GM18511 (cell line): Measurements from ENCODE around the gene FNDC11.

Source experiments
- ATAC-seq: cut with Tn5 transposase; IDR thresholded peaks from one replicate; pipeline ENCODE4 v1.9.1; 2021; ENCODE audit warnings: mild to moderate bottlenecking, moderate library complexity; ENCODE audit not compliant: unreplicated experiment

FNDC11 gene

GRCh38 chr20:63522981-63523611, 30.9 kb upstream of the FNDC11 start:
- ATAC-seq, result no peak

GRCh38 chr20:63525185-63525584, 28.8 kb upstream of the FNDC11 start:
- ATAC-seq, result no peak

GRCh38 chr20:63525971-63526370, 28.0 kb upstream of the FNDC11 start:
- no peak for ATAC-seq

GRCh38 chr20:63527184-63527583, 26.8 kb upstream of the FNDC11 start:
- no peak for ATAC-seq

- no peak for ATAC-seq
These were observed 24.6 kb upstream of the FNDC11 start for GRCh38 chr20:63529180-63529860.

GRCh38 chr20:63529861-63530787, 23.8 kb upstream of the FNDC11 start:
- ATAC-seq, result no peak

- no peak for ATAC-seq
These were observed 23.2 kb upstream of the FNDC11 start for GRCh38 chr20:63530788-63531160.

GRCh38 chr20:63531686-63532448, 22.1 kb upstream of the FNDC11 start:
- ATAC-seq, result no peak

- no peak for ATAC-seq
These were observed 21.4 kb upstream of the FNDC11 start for GRCh38 chr20:63532449-63532971.

- ATAC-seq, result no peak
These were observed 20.6 kb upstream of the FNDC11 start for GRCh38 chr20:63533388-63533787.

- ATAC-seq, result no peak
These were observed 20.0 kb upstream of the FNDC11 start for GRCh38 chr20:63533871-63534393.

GRCh38 chr20:63534427-63534830, 19.5 kb upstream of the FNDC11 start:
- ATAC-seq, result no peak

- ATAC-seq, result no peak
These were observed 18.9 kb upstream of the FNDC11 start for GRCh38 chr20:63534831-63535651.

- no peak for ATAC-seq
These were observed 17.6 kb upstream of the FNDC11 start for GRCh38 chr20:63536241-63536977.

GRCh38 chr20:63536997-63537524, 16.9 kb upstream of the FNDC11 start, which contains the start of gene PTK6:
Gene PTK6, minus strand, starts transcription at chr20:63537376. Its CDS starts 62 bp downstream, at chr20:63537314.
- peak; percentile 35 for ATAC-seq

GRCh38 chr20:63537525-63538203, 16.3 kb upstream of the FNDC11 start:
- ATAC-seq, result peak; percentile 89

GRCh38 chr20:63538204-63539091, 15.5 kb upstream of the FNDC11 start:
- ATAC-seq, result no peak
